SU-DHL-6 (cell line): ENCODE results near the gene INPPL1.
"Not testable (repeated sequence)": the region's sequence is repeated elsewhere in the genome, so short reads cannot be mapped to it uniquely, and the experiment has no call there.

Experiments
- H2AFZ ChIP-seq: fragments of 200-600 bp; sonication (generic); 2 replicates; pipeline ENCODE4 v1.6.1; 2014; ENCODE audit warnings: low read depth, mild to moderate bottlenecking, moderate library complexity, mixed read lengths, antibody characterized with exemption, low read length; ENCODE audit not compliant: severe bottlenecking
- H3F3A ChIP-seq: fragments of 200-600 bp; shearing (Covaris generic); 2 replicates; pipeline ENCODE4 v1.6.0; 2016; ENCODE audit warnings: antibody characterized with exemption, mild to moderate bottlenecking; ENCODE audit not compliant: insufficient read depth
- H3K27ac ChIP-seq: fragments of 200-600 bp; sonication (generic); 2 replicates; pipeline ENCODE4 v1.5.1; 2016; ENCODE audit warnings: low read depth, mild to moderate bottlenecking, low read length, moderate library complexity, mixed read lengths
- H3K27me3 ChIP-seq: fragments of 200-600 bp; sonication (generic), shearing (Covaris generic); 2 replicates; pipeline ENCODE4 v1.6.0; 2014; ENCODE audit warnings: mild to moderate bottlenecking, low read length
- H3K36me3 ChIP-seq: fragments of 200-600 bp; sonication (generic); 2 replicates; pipeline ENCODE4 v1.6.1; 2014; ENCODE audit warnings: mild to moderate bottlenecking, low read length, mixed read lengths
- H3K4me2 ChIP-seq: fragments of 300-600, 200-600 bp; shearing (Covaris generic), sonication (generic); 2 replicates; pipeline ENCODE4 v1.6.0; 2014; ENCODE audit warnings: low read length, low read depth, mild to moderate bottlenecking; ENCODE audit not compliant: poor library complexity, severe bottlenecking
- H3K4me3 ChIP-seq: fragments of 200-600 bp; sonication (generic); 2 replicates; pipeline ENCODE4 v1.5.1; 2014; ENCODE audit warnings: antibody characterized with exemption, low read length, mild to moderate bottlenecking, mixed read lengths; ENCODE audit not compliant: insufficient read depth, poor library complexity, severe bottlenecking
- H3K79me2 ChIP-seq: fragments of 200-600 bp; sonication (generic); 2 replicates; pipeline ENCODE4 v1.6.1; 2014; ENCODE audit warnings: mild to moderate bottlenecking, low read length, moderate library complexity; ENCODE audit not compliant: insufficient read depth
- H3K9ac ChIP-seq: fragments of 200-600 bp; sonication (generic); 2 replicates; pipeline ENCODE4 v1.7.0; 2014; ENCODE audit warnings: mild to moderate bottlenecking, low read length
- H3K9me2 ChIP-seq: fragments of 200-600 bp; sonication (generic); replicated peaks from 2 replicates; pipeline ENCODE4 v1.6.1; 2014; ENCODE audit warnings: low read length; ENCODE audit not compliant: insufficient read depth
- H3K9me3 ChIP-seq: fragments of 200-600 bp; sonication (generic); 2 replicates; pipeline ENCODE4 v1.6.1; 2014; ENCODE audit warnings: low read length, mixed read lengths; ENCODE audit not compliant: insufficient read depth
- H4K20me1 ChIP-seq: fragments of 200-600 bp; sonication (generic); 2 replicates; pipeline ENCODE4 v1.6.1; 2014; ENCODE audit warnings: low read depth, mild to moderate bottlenecking, antibody characterized with exemption, low read length, moderate library complexity, mixed read lengths
- EZH2phosphoT487 ChIP-seq: fragments of 200-600 bp; sonication (generic), shearing (Covaris generic); conservative IDR thresholded peaks from 2 replicates; pipeline ENCODE4 v1.6.1; 2018; ENCODE audit warnings: mild to moderate bottlenecking, antibody characterized with exemption, low read length, moderate library complexity, mixed read lengths
- TF ChIP-seq, protein P1 (sequence below): fragments of 200-600 bp; sonication (generic); IDR thresholded peaks from one replicate; pipeline ENCODE4 v1.5.1; 2017; ENCODE audit warnings: antibody characterized with exemption, mild to moderate bottlenecking, low read length, moderate library complexity; ENCODE audit not compliant: insufficient read depth, poor library complexity, severe bottlenecking

INPPL1 gene

DNA sequence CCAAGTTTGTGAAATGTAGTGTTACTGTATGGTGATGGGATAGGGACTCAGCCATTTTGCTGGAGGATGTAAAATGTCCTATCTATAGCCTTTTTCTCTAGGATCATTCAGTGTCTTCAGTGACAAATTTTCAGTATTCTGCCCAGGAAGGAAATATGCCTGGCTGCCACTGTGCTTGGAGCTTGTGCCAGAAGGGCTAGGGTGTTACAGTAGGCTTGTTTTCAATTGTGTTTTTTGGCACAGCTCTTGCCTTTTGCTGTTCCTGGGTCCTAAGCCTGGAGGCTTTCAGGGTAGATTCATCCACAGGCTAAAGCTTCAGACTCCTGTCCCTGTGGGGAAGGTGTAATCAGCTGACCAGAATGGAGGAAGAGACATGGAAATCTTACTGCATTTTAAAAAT lies 41.4 kb downstream of the INPPL1 start:
- no peaks in the 10 kb centered on the region for H3K9me3 ChIP-seq
- no peak overlapping the region for H3K4me3 ChIP-seq
- no peaks in the 10 kb centered on the region for H3K36me3 ChIP-seq
- H3K9ac ChIP-seq: no peak overlapping the region
- no peaks in the 10 kb centered on the region for H3K79me2 ChIP-seq
- H3K4me2 ChIP-seq: no peak overlapping the region
- no peak overlapping the region for H2AFZ ChIP-seq
- H3F3A ChIP-seq: peaks cover 5% of the 10 kb centered on the region; the same call in 1 of the 2 replicates
- no peaks in the 10 kb centered on the region for H3K27me3 ChIP-seq
- H3K27ac ChIP-seq: no peak overlapping the region
- no peaks in the 10 kb centered on the region for H3K9me2 ChIP-seq
- no peaks in the 10 kb centered on the region for H4K20me1 ChIP-seq
- TF ChIP-seq, protein P1, sequence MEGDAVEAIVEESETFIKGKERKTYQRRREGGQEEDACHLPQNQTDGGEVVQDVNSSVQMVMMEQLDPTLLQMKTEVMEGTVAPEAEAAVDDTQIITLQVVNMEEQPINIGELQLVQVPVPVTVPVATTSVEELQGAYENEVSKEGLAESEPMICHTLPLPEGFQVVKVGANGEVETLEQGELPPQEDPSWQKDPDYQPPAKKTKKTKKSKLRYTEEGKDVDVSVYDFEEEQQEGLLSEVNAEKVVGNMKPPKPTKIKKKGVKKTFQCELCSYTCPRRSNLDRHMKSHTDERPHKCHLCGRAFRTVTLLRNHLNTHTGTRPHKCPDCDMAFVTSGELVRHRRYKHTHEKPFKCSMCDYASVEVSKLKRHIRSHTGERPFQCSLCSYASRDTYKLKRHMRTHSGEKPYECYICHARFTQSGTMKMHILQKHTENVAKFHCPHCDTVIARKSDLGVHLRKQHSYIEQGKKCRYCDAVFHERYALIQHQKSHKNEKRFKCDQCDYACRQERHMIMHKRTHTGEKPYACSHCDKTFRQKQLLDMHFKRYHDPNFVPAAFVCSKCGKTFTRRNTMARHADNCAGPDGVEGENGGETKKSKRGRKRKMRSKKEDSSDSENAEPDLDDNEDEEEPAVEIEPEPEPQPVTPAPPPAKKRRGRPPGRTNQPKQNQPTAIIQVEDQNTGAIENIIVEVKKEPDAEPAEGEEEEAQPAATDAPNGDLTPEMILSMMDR: no peak
- no peak for TF ChIP-seq EZH2phosphoT487

DNA sequence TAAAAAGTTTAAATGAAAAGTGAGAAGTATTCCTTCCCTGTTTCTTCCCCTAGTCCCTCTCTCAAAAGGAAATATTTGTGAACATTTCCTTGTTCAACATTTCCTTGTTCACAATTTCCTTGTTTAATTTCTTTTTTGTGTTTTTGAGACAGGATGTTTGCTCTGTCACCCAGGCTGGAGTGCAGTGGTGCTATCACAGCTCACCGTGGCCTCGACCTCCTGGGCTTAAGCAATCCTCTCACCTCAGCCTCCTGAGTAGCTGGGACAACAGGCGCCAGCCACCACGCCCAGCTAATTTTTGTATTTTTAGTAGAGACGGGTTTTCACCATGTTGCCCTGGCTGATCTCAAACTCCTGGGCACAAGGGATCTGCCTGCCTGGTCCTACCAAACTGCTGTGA lies 42.4 kb downstream of the INPPL1 start:
- H2AFZ ChIP-seq, H3K4me3 ChIP-seq, H3F3A ChIP-seq, H3K79me2 ChIP-seq, H3K4me2 ChIP-seq, H3K9me2 ChIP-seq, H3K27ac ChIP-seq, H3K36me3 ChIP-seq, H3K9ac ChIP-seq, H4K20me1 ChIP-seq, H3K9me3 ChIP-seq, H3K27me3 ChIP-seq: not testable (repeated sequence)

DNA sequence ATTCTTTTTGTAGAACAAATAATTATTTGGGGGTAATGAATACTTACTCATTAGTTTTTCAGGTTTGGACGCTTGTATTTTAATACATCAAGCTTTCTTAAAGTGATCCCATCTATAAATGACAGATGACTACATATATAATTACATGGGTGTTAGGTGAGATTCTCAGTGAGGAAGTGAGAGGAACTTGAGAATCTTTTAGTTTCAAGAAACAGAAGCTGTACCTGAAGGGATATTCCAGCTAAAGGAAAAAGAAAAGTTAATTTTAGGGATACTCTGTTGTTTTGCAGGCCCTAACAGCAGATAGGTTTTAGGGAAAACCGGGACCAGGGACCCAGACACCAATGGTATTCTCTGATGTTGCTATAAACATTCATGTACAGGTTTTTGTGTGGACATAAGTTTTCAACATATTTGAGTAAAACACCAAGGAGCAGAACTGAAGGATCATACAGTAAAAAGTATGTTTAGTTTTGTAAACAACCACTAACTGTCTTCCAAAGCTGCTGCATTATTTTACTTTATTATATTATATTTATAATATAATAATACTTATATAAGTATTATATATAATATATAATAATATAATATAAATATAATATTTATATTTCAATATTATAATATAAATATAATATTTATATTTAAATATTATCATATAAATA lies 43.5 kb downstream of the INPPL1 start:
- no peaks in the 10 kb centered on the region for H3K9me2 ChIP-seq
- no peak overlapping the region for H3K4me2 ChIP-seq
- TF ChIP-seq EZH2phosphoT487: no peak
- TF ChIP-seq, protein P1: no peak
- no peaks in the 10 kb centered on the region for H3K9me3 ChIP-seq
- no peak overlapping the region for H3K4me3 ChIP-seq
- H3F3A ChIP-seq: peaks cover 5% of the 10 kb centered on the region; the same call in 1 of the 2 replicates
- H3K9ac ChIP-seq: no peak overlapping the region
- H2AFZ ChIP-seq: no peak overlapping the region
- H3K36me3 ChIP-seq: no peaks in the 10 kb centered on the region
- no peaks in the 10 kb centered on the region for H3K79me2 ChIP-seq
- H3K27ac ChIP-seq: no peak overlapping the region
- no peaks in the 10 kb centered on the region for H3K27me3 ChIP-seq
- no peaks in the 10 kb centered on the region for H4K20me1 ChIP-seq

DNA sequence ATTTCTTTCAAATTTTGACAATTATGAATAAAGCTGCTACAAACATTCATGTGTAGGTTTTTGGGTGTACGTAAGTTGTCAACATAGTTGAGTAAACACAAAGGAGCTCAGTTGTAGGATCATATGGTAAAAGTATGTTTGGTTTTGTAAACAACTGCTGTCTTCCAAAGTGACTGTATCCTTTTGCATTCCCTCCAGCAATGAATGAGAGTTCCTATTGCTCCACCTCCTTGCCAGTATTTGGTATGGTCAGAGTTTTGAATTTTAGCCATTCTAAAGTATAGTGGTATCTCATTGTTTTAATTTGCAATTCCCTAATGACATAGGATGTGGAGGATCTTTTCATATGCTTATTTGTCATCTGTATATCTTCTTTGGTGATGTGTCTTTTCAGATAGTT lies 47.4 kb downstream of the INPPL1 start:
- H3K27me3 ChIP-seq: no peaks in the 10 kb centered on the region
- no peaks in the 10 kb centered on the region for H3K9me2 ChIP-seq
- no peak overlapping the region for H3K9ac ChIP-seq
- no peak overlapping the region for H3K27ac ChIP-seq
- no peak overlapping the region for H3K4me2 ChIP-seq
- H3F3A ChIP-seq: peaks cover 5% of the 10 kb centered on the region; the same call in 1 of the 2 replicates
- no peaks in the 10 kb centered on the region for H3K79me2 ChIP-seq
- no peaks in the 10 kb centered on the region for H3K9me3 ChIP-seq
- H2AFZ ChIP-seq: no peak overlapping the region
- TF ChIP-seq, protein P1: no peak
- no peak for TF ChIP-seq EZH2phosphoT487
- H4K20me1 ChIP-seq: no peaks in the 10 kb centered on the region
- no peaks in the 10 kb centered on the region for H3K36me3 ChIP-seq
- no peak overlapping the region for H3K4me3 ChIP-seq
